Activated CD8-positive, alpha-beta memory T cell treated with anti-CD3 and anti-CD28 coated beads for 48 hours (primary cell): ENCODE results near the gene LHX2.

ENCODE experiments used
- DNase-seq, 3 experiments: peaks; one replicate each; pipeline ENCODE4 v3.0.0-alpha.2; 2020; ENCODE audit warnings: low read depth in 2 of 3, low spot score in 2 of 3

LHX2 gene

GRCh38 chr9:124029617-124030016 is 18.0 kb downstream of the LHX2 start:
- DNase-seq = no peak

GRCh38 chr9:124030969-124031451 is 19.4 kb downstream of the LHX2 start:
- DNase-seq = no peak

GRCh38 chr9:124032247-124032646 is 20.7 kb downstream of the LHX2 start:
- no peak for DNase-seq

- DNase-seq = no peak
These were observed 21.8 kb downstream of the LHX2 start for GRCh38 chr9:124033348-124033747.

- no peak for DNase-seq
These were observed 22.4 kb downstream of the LHX2 start for GRCh38 chr9:124033967-124034366.

- DNase-seq = no peak
These were observed 23.6 kb downstream of the LHX2 start for GRCh38 chr9:124035001-124035650.

GRCh38 chr9:124036578-124036977 is 25.0 kb downstream of the LHX2 start:
- no peak for DNase-seq

GRCh38 chr9:124037790-124038189 is 26.2 kb downstream of the LHX2 start:
- no peak for DNase-seq

- no peak for DNase-seq
These were observed 26.7 kb downstream of the LHX2 start for GRCh38 chr9:124038239-124038638.

- DNase-seq = no peak
These were observed 27.4 kb downstream of the LHX2 start for GRCh38 chr9:124038790-124039633.

GRCh38 chr9:124040186-124040931 is 28.8 kb downstream of the LHX2 start:
- DNase-seq = no peak

- DNase-seq = no peak
These were observed 29.6 kb downstream of the LHX2 start for GRCh38 chr9:124040935-124041816.

GRCh38 chr9:124041817-124042116 is 30.2 kb downstream of the LHX2 start:
- no peak for DNase-seq

GRCh38 chr9:124042201-124042721 is 30.7 kb downstream of the LHX2 start:
- no peak for DNase-seq

- no peak for DNase-seq
These were observed 32.9 kb downstream of the LHX2 start for GRCh38 chr9:124044448-124044847.

- no peak for DNase-seq
These were observed 33.7 kb downstream of the LHX2 start for GRCh38 chr9:124045076-124045829.

- DNase-seq = no peak
These were observed 34.2 kb downstream of the LHX2 start for GRCh38 chr9:124045830-124046177.

GRCh38 chr9:124046189-124046588 is 34.6 kb downstream of the LHX2 start:
- DNase-seq = no peak

- DNase-seq = no peak
These were observed 35.7 kb downstream of the LHX2 start for GRCh38 chr9:124047251-124047672.

GRCh38 chr9:124050955-124051354 is 39.4 kb downstream of the LHX2 start:
- no peak for DNase-seq
